HepG2 (cell line): ENCODE measurements around the gene NPC1. TPM values are rescaled to one million over a fixed set of nuclear protein-coding genes. Genes with fewer than 3 reads are reported as not detected.

ENCODE experiments used
- JUN ChIP-seq: sonication (generic); formaldehyde crosslinking; IDR thresholded peaks from 2 replicates; pipeline ENCODE4 v1.4.0; 2020; ENCODE audit warnings: mild to moderate bottlenecking, missing genetic modification reagents
- KDM5B ChIP-seq: sonication (generic); formaldehyde crosslinking; IDR thresholded peaks from 2 replicates; pipeline ENCODE4 v1.4.0; 2020; ENCODE audit warnings: missing genetic modification reagents, mild to moderate bottlenecking, borderline replicate concordance
- RAD21 ChIP-seq: fragments of 450-650 bp; formaldehyde crosslinking; IDR thresholded peaks from 2 replicates; pipeline ENCODE4 v1.5.0; 2020; ENCODE audit warnings: mild to moderate bottlenecking
- WIZ ChIP-seq: sonication (generic); formaldehyde crosslinking; IDR thresholded peaks from 2 replicates; pipeline ENCODE4 v1.5.1; 2020; ENCODE audit warnings: mild to moderate bottlenecking, missing genetic modification reagents
- ZNF232 ChIP-seq: sonication (generic); formaldehyde crosslinking; IDR thresholded peaks from 2 replicates; pipeline ENCODE4 v1.4.0; 2020; ENCODE audit warnings: missing genetic modification reagents, borderline replicate concordance
- ZNF44 ChIP-seq: sonication (generic); formaldehyde crosslinking; IDR thresholded peaks from 2 replicates; pipeline ENCODE4 v1.5.1; 2020; ENCODE audit warnings: mild to moderate bottlenecking, missing genetic modification reagents
- ZNF674 ChIP-seq: sonication (generic); formaldehyde crosslinking; IDR thresholded peaks from 2 replicates; pipeline ENCODE4 v1.5.0; 2020; ENCODE audit warnings: low read depth, mild to moderate bottlenecking, missing genetic modification reagents
- ZNF776 ChIP-seq: sonication (generic); formaldehyde crosslinking; IDR thresholded peaks from 2 replicates; pipeline ENCODE4 v1.4.0; 2020; ENCODE audit warnings: mild to moderate bottlenecking, missing genetic modification reagents
- polyA plus RNA-seq, 8 experiments: library from polyadenylated mRNA; depleted of rRNA in 3 of 8; stranded (reverse) in 7 of 8; unstranded in 1 of 8; fragments of >200 nt; fragmentation: Illumina TruSeq in 4 of 8; extraction: Trizol in 4 of 8; gene quantifications; 2 replicates each; pipeline versions ENCODE4 v1.2.1 to v1.2.3, GENCODE V29; 2011 to 2016; ENCODE audit warnings: low read depth in 4 of 8, missing spikeins in 1 of 8, mixed read lengths in 1 of 8; ENCODE audit not compliant: insufficient read depth in 1 of 8
- total RNA-seq, 5 experiments: library from RNA; depleted of rRNA; stranded (reverse); fragments of >200 nt; fragmentation: Illumina TruSeq; extraction: Trizol; gene quantifications; 2 replicates each; pipeline ENCODE4 v1.2.3, GENCODE V29; 2016; ENCODE audit warnings: low read depth in 1 of 5
- TF ChIP-seq, protein P1 (sequence below), 2 experiments: fragments of 450-650 bp in 1 of 2; sonication (generic) in 1 of 2; formaldehyde crosslinking in 1 of 2; IDR thresholded peaks; 2 replicates each; pipeline versions ENCODE4 v1.6.1 to v1.8.0; 2016 to 2022; ENCODE audit warnings: antibody characterized with exemption in 1 of 2, mild to moderate bottlenecking in 1 of 2, missing genetic modification reagents in 1 of 2
- TF ChIP-seq, protein P2 (sequence below): sonication (generic); formaldehyde crosslinking; IDR thresholded peaks from 2 replicates; pipeline ENCODE4 v1.4.0; 2020; ENCODE audit warnings: missing genetic modification reagents, mild to moderate bottlenecking, borderline replicate concordance
- TF ChIP-seq, protein P3 (sequence below): sonication (generic); formaldehyde crosslinking; IDR thresholded peaks from 2 replicates; pipeline ENCODE4 v1.9.0; 2021; ENCODE audit warnings: missing genetic modification reagents, borderline replicate concordance
- TF ChIP-seq, protein P4 (sequence below): sonication (generic); formaldehyde crosslinking; IDR thresholded peaks from 2 replicates; pipeline ENCODE4 v1.8.0; 2022; ENCODE audit warnings: missing genetic modification reagents, mild to moderate bottlenecking, moderate library complexity, borderline replicate concordance

The NPC1 gene
- total and polyA plus RNA-seq, 2 of the 13 experiments (the other 11 are each of a cell fraction or from before 2014, with no cell fraction given), result 46.5 to 114 TPM

DNA sequence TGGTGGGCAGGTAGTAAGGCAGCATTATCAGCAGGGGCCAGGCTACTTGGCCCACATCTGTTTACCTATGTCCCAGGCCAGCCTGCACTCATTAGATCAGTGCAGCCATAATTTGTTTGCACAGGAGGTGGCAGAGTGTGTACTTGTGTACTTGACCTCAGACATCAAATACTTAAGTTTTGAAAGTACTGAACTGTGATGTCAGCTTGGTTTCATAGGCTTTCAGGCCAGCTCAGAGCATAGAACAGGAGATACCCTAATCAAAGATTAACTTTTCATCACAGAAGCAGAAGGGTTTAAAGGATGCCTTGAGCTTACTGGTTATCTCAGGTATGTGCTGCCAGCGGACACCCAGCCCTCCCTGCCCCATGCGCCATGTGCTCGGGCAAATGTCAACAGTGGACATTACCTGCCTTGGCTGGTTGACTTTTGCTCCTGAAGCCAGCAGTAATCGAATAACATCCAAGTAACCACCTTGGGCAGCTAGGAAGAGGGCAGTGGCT, 43.2 kb upstream of the NPC1 start (continued):
- TF ChIP-seq, protein P1, sequence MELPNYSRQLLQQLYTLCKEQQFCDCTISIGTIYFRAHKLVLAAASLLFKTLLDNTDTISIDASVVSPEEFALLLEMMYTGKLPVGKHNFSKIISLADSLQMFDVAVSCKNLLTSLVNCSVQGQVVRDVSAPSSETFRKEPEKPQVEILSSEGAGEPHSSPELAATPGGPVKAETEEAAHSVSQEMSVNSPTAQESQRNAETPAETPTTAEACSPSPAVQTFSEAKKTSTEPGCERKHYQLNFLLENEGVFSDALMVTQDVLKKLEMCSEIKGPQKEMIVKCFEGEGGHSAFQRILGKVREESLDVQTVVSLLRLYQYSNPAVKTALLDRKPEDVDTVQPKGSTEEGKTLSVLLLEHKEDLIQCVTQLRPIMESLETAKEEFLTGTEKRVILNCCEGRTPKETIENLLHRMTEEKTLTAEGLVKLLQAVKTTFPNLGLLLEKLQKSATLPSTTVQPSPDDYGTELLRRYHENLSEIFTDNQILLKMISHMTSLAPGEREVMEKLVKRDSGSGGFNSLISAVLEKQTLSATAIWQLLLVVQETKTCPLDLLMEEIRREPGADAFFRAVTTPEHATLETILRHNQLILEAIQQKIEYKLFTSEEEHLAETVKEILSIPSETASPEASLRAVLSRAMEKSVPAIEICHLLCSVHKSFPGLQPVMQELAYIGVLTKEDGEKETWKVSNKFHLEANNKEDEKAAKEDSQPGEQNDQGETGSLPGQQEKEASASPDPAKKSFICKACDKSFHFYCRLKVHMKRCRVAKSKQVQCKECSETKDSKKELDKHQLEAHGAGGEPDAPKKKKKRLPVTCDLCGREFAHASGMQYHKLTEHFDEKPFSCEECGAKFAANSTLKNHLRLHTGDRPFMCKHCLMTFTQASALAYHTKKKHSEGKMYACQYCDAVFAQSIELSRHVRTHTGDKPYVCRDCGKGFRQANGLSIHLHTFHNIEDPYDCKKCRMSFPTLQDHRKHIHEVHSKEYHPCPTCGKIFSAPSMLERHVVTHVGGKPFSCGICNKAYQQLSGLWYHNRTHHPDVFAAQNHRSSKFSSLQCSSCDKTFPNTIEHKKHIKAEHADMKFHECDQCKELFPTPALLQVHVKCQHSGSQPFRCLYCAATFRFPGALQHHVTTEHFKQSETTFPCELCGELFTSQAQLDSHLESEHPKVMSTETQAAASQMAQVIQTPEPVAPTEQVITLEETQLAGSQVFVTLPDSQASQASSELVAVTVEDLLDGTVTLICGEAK (IDR thresholded peaks at IDR 0.05), result no peak
- TF ChIP-seq, protein P1 (CRISPR knock-in tag; IDR thresholded peaks at IDR 0.05), result no peak
- TF ChIP-seq ZNF232 (CRISPR knock-in tag), result no peak
- no peak for TF ChIP-seq ZNF674 (CRISPR knock-in tag)
- TF ChIP-seq ZNF44 (CRISPR knock-in tag), result no peak
- no peak for TF ChIP-seq KDM5B (CRISPR knock-in tag)
- TF ChIP-seq WIZ, result no peak
- TF ChIP-seq, protein P2, sequence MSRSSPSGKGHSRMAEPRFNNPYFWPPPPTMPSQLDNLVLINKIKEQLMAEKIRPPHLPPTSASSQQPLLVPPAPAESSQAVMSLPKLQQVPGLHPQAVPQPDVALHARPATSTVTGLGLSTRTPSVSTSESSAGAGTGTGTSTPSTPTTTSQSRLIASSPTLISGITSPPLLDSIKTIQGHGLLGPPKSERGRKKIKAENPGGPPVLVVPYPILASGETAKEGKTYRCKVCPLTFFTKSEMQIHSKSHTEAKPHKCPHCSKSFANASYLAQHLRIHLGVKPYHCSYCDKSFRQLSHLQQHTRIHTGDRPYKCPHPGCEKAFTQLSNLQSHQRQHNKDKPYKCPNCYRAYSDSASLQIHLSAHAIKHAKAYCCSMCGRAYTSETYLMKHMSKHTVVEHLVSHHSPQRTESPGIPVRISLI (CRISPR knock-in tag), result no peak
- TF ChIP-seq, protein P3, sequence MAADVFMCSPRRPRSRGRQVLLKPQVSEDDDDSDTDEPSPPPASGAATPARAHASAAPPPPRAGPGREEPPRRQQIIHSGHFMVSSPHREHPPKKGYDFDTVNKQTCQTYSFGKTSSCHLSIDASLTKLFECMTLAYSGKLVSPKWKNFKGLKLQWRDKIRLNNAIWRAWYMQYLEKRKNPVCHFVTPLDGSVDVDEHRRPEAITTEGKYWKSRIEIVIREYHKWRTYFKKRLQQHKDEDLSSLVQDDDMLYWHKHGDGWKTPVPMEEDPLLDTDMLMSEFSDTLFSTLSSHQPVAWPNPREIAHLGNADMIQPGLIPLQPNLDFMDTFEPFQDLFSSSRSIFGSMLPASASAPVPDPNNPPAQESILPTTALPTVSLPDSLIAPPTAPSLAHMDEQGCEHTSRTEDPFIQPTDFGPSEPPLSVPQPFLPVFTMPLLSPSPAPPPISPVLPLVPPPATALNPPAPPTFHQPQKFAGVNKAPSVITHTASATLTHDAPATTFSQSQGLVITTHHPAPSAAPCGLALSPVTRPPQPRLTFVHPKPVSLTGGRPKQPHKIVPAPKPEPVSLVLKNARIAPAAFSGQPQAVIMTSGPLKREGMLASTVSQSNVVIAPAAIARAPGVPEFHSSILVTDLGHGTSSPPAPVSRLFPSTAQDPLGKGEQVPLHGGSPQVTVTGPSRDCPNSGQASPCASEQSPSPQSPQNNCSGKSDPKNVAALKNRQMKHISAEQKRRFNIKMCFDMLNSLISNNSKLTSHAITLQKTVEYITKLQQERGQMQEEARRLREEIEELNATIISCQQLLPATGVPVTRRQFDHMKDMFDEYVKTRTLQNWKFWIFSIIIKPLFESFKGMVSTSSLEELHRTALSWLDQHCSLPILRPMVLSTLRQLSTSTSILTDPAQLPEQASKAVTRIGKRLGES, result no peak
- TF ChIP-seq ZNF776 (CRISPR knock-in tag), result no peak
- no peak for TF ChIP-seq RAD21 (CRISPR knock-in tag)
- TF ChIP-seq, protein P4, sequence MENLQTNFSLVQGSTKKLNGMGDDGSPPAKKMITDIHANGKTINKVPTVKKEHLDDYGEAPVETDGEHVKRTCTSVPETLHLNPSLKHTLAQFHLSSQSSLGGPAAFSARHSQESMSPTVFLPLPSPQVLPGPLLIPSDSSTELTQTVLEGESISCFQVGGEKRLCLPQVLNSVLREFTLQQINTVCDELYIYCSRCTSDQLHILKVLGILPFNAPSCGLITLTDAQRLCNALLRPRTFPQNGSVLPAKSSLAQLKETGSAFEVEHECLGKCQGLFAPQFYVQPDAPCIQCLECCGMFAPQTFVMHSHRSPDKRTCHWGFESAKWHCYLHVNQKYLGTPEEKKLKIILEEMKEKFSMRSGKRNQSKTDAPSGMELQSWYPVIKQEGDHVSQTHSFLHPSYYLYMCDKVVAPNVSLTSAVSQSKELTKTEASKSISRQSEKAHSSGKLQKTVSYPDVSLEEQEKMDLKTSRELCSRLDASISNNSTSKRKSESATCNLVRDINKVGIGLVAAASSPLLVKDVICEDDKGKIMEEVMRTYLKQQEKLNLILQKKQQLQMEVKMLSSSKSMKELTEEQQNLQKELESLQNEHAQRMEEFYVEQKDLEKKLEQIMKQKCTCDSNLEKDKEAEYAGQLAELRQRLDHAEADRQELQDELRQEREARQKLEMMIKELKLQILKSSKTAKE (CRISPR knock-in tag), result peak; percentile 64
- no peak for TF ChIP-seq JUN (CRISPR knock-in tag)
